HCT116 (cell line): ENCODE measurements around the gene ARHGAP27.

Experiments used
- CTCF ChIP-seq, 3 experiments: fragments of 200-600 bp in 1 of 3; sonication (generic) in 1 of 3; IDR thresholded peaks in 2 of 3; conservative IDR thresholded peaks in 1 of 3; 2 replicates each; pipeline ENCODE4 v1.5.1; 2012 to 2017; ENCODE audit warnings: low read depth in 2 of 3, low read length in 2 of 3, antibody characterized with exemption in 1 of 3, borderline replicate concordance in 1 of 3, control low read depth in 1 of 3, mild to moderate bottlenecking in 1 of 3, mixed read lengths in 1 of 3, mixed run types in 1 of 3, moderate library complexity in 1 of 3; ENCODE audit not compliant: insufficient read depth in 1 of 3
- ELF1 ChIP-seq: IDR thresholded peaks from 2 replicates; pipeline ENCODE4 v1.6.1; 2012; ENCODE audit warnings: low read depth, borderline replicate concordance
- MAX ChIP-seq: IDR thresholded peaks from 2 replicates; pipeline ENCODE4 v1.6.1; 2012
- RAD21 ChIP-seq: IDR thresholded peaks from 2 replicates; pipeline ENCODE4 v1.6.1; 2012; ENCODE audit warnings: low read depth, mild to moderate bottlenecking
- TCF7L2 ChIP-seq: IDR thresholded peaks from 2 replicates; pipeline ENCODE4 v1.7.0; 2011; ENCODE audit warnings: borderline replicate concordance, inconsistent platforms; ENCODE audit not compliant: insufficient read depth, insufficient read length; ENCODE audit errors: extremely low read depth
- ZBTB33 ChIP-seq: IDR thresholded peaks from 2 replicates; pipeline ENCODE4 v1.6.1; 2011; ENCODE audit warnings: mild to moderate bottlenecking, low read length, moderate library complexity; ENCODE audit not compliant: insufficient replicate concordance; ENCODE audit errors: extremely low read depth

DNA sequence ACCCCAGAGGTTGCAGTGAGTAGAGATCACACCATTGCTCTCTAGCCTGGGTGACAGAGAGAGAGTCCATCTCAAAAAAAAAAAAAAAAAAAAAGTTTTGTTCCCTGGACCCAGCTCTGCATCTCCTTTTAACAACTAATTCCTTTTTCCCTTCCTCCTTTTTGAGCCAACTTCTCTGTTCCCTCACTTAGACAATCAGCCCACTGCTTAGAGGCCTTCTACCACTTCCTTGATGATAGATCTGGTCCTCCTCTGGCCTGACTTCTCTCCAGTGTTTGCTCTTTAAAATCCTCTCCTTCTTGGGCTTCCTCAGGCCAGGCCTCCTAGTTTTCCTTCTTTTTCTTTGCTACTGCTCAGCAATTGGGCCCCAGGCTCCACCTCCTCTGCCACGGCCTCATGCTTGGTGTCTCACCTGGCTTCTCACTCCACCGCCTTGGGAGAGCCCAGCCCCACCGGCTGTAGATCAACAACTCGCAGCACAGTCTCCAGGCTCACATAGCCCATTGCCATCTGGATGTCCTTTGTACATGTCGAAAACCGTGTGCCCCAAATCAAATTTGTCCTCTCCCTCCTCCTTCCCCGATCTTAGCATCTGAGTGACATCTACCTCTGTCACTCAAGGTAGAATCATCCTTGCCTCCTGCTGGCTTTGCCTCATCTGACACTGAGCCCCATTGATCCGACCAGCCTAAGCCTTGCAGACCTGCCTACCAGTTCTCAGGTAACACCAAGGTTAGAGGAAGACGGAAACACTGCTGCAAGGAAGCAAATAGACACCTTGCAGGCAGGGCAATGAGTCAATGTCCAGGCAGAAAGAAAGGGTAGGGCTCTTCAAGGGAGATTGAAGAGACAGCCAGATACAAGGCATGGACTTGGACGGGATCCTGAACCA lies 17.4 kb downstream of the ARHGAP27 start:
- TF ChIP-seq ELF1 (no peak), RAD21 (no peak), CTCF (IDR thresholded peaks at IDR 0.05 in 2 of 3, conservative IDR thresholded peaks at IDR 0.05 in 1 of 3; ENCODE audit: borderline replicate concordance in 1 of 3, insufficient read depth in 1 of 3, low read depth in 2 of 3, low read length in 2 of 3) (no peak), ZBTB33 (no peak), TCF7L2 (no peak), MAX (no peak)
